ENCODE results near the gene FABP3. TPM values are rescaled to one million over a fixed set of nuclear protein-coding genes. Genes with fewer than 3 reads are reported as not detected.

FABP3 gene
- total RNA-seq, 1 experiment from 2014 or later = not detected

GRCh38 chr1:31380181-31380580, 7.3 kb upstream of the FABP3 start:
- H3K4me1 ChIP-seq (ENCODE audit: low read length) = peaks cover 6% of the 10 kb centered on the region
- H3K9ac ChIP-seq (ENCODE audit: low read length) = no peak overlapping the region
- no peaks in the 10 kb centered on the region for H3K9me2 ChIP-seq (replicated peaks; ENCODE audit: insufficient read depth, low read length)
- no peak overlapping the region for H3K27ac ChIP-seq (ENCODE audit: low read length)
- no peak for DNase-seq
- H3K4me2 ChIP-seq (ENCODE audit: low read depth, low read length, poor library complexity, severe bottlenecking) = no peak overlapping the region
- H3K79me2 ChIP-seq (ENCODE audit: low read length) = no peaks in the 10 kb centered on the region
- H3K4me3 ChIP-seq (ENCODE audit: low read length) = no peak overlapping the region
- no peak overlapping the region for H2AFZ ChIP-seq (ENCODE audit: low read length)
- H3K9me3 ChIP-seq (ENCODE audit: low read length) = no peaks in the 10 kb centered on the region
- H4K20me1 ChIP-seq (ENCODE audit: insufficient read depth, low read depth, low read length) = no peaks in the 10 kb centered on the region
- H3K27me3 ChIP-seq (ENCODE audit: low read length) = no peaks in the 10 kb centered on the region
- no peaks in the 10 kb centered on the region for H3K36me3 ChIP-seq (ENCODE audit: insufficient read depth, low read length)

GRCh38 chr1:31378001-31378400, 5.1 kb upstream of the FABP3 start:
- Histone ChIP-seq H3K4me3 (ENCODE audit: low read length) (no peak overlapping the region), H4K20me1 (ENCODE audit: insufficient read depth, low read depth, low read length) (no peaks in the 10 kb centered on the region), H3K4me1 (ENCODE audit: low read length) (no peaks in the 10 kb centered on the region; the same call in 1 of the 2 replicates), H2AFZ (ENCODE audit: low read length) (no peak overlapping the region), H3K9me2 (replicated peaks; ENCODE audit: insufficient read depth, low read length) (no peaks in the 10 kb centered on the region), H3K27me3 (ENCODE audit: low read length) (no peaks in the 10 kb centered on the region), H3K9ac (ENCODE audit: low read length) (no peak overlapping the region), H3K79me2 (ENCODE audit: low read length) (no peaks in the 10 kb centered on the region), H3K9me3 (ENCODE audit: low read length) (no peaks in the 10 kb centered on the region), H3K36me3 (ENCODE audit: insufficient read depth, low read length) (no peaks in the 10 kb centered on the region), H3K4me2 (ENCODE audit: low read depth, low read length, poor library complexity, severe bottlenecking) (no peak overlapping the region), H3K27ac (ENCODE audit: low read length) (no peak overlapping the region)
- no peak for DNase-seq

GRCh38 chr1:31377364-31377863, 4.5 kb upstream of the FABP3 start:
- Histone ChIP-seq H3K27ac (ENCODE audit: low read length) (no peak overlapping the region), H3K9ac (ENCODE audit: low read length) (no peak overlapping the region), H3K9me2 (replicated peaks; ENCODE audit: insufficient read depth, low read length) (no peaks in the 10 kb centered on the region), H3K27me3 (ENCODE audit: low read length) (no peaks in the 10 kb centered on the region), H2AFZ (ENCODE audit: low read length) (no peak overlapping the region), H3K9me3 (ENCODE audit: low read length) (no peaks in the 10 kb centered on the region), H3K4me1 (ENCODE audit: low read length) (no peaks in the 10 kb centered on the region; the same call in 1 of the 2 replicates), H4K20me1 (ENCODE audit: insufficient read depth, low read depth, low read length) (no peaks in the 10 kb centered on the region), H3K79me2 (ENCODE audit: low read length) (no peaks in the 10 kb centered on the region), H3K4me3 (ENCODE audit: low read length) (no peak overlapping the region), H3K36me3 (ENCODE audit: insufficient read depth, low read length) (no peaks in the 10 kb centered on the region), H3K4me2 (ENCODE audit: low read depth, low read length, poor library complexity, severe bottlenecking) (no peak overlapping the region)
- DNase-seq = no peak

- H2AFZ ChIP-seq (ENCODE audit: low read length) = no peak overlapping the region
- H3K9ac ChIP-seq (ENCODE audit: low read length) = no peak overlapping the region
- DNase-seq = no peak
- no peak overlapping the region for H3K4me2 ChIP-seq (ENCODE audit: low read depth, low read length, poor library complexity, severe bottlenecking)
- H3K9me2 ChIP-seq (replicated peaks; ENCODE audit: insufficient read depth, low read length) = no peaks in the 10 kb centered on the region
- H4K20me1 ChIP-seq (ENCODE audit: insufficient read depth, low read depth, low read length) = no peaks in the 10 kb centered on the region
- no peaks in the 10 kb centered on the region for H3K9me3 ChIP-seq (ENCODE audit: low read length)
- no peaks in the 10 kb centered on the region; the same call in 1 of the 2 replicates for H3K4me1 ChIP-seq (ENCODE audit: low read length)
- no peaks in the 10 kb centered on the region for H3K36me3 ChIP-seq (ENCODE audit: insufficient read depth, low read length)
- no peaks in the 10 kb centered on the region for H3K27me3 ChIP-seq (ENCODE audit: low read length)
- H3K4me3 ChIP-seq (ENCODE audit: low read length) = no peak overlapping the region
- no peak overlapping the region for H3K27ac ChIP-seq (ENCODE audit: low read length)
- no peaks in the 10 kb centered on the region for H3K79me2 ChIP-seq (ENCODE audit: low read length)
Observed at GRCh38 chr1:31376375-31377134, 3.7 kb upstream of the FABP3 start.

GRCh38 chr1:31374511-31375196, 1.8 kb upstream of the FABP3 start:
- DNase-seq = no peak
- Histone ChIP-seq H3K36me3 (ENCODE audit: insufficient read depth, low read length) (no peaks in the 10 kb centered on the region), H4K20me1 (ENCODE audit: insufficient read depth, low read depth, low read length) (no peaks in the 10 kb centered on the region), H3K79me2 (ENCODE audit: low read length) (no peaks in the 10 kb centered on the region), H3K4me1 (ENCODE audit: low read length) (no peaks in the 10 kb centered on the region; the same call in 1 of the 2 replicates), H3K9ac (ENCODE audit: low read length) (no peak overlapping the region), H3K9me3 (ENCODE audit: low read length) (no peaks in the 10 kb centered on the region), H3K9me2 (replicated peaks; ENCODE audit: insufficient read depth, low read length) (no peaks in the 10 kb centered on the region), H3K4me2 (ENCODE audit: low read depth, low read length, poor library complexity, severe bottlenecking) (no peak overlapping the region), H2AFZ (ENCODE audit: low read length) (no peak overlapping the region), H3K4me3 (ENCODE audit: low read length) (no peak overlapping the region), H3K27ac (ENCODE audit: low read length) (no peak overlapping the region), H3K27me3 (ENCODE audit: low read length) (no peaks in the 10 kb centered on the region)

GRCh38 chr1:31373897-31374486, 1.1 kb upstream of the FABP3 start:
- H2AFZ ChIP-seq (ENCODE audit: low read length) = no peak overlapping the region
- no peak overlapping the region for H3K9ac ChIP-seq (ENCODE audit: low read length)

GRCh38 chr1:31372751-31373055, 173 bp downstream of the FABP3 start:
- Histone ChIP-seq H3K9me3 (ENCODE audit: low read length) (no peaks in the 10 kb centered on the region), H3K36me3 (ENCODE audit: insufficient read depth, low read length) (no peaks in the 10 kb centered on the region), H2AFZ (ENCODE audit: low read length) (no peak overlapping the region), H3K27ac (ENCODE audit: low read length) (no peak overlapping the region), H3K4me1 (ENCODE audit: low read length) (no peaks in the 10 kb centered on the region; the same call in 1 of the 2 replicates), H3K4me2 (ENCODE audit: low read depth, low read length, poor library complexity, severe bottlenecking) (no peak overlapping the region), H4K20me1 (ENCODE audit: insufficient read depth, low read depth, low read length) (no peaks in the 10 kb centered on the region), H3K79me2 (ENCODE audit: low read length) (no peaks in the 10 kb centered on the region), H3K4me3 (ENCODE audit: low read length) (no peak overlapping the region), H3K9me2 (replicated peaks; ENCODE audit: insufficient read depth, low read length) (no peaks in the 10 kb centered on the region), H3K9ac (ENCODE audit: low read length) (no peak overlapping the region), H3K27me3 (ENCODE audit: low read length) (no peaks in the 10 kb centered on the region)
- no peak for DNase-seq

More at GRCh38 chr1:31373897-31374486, 1.1 kb upstream of the FABP3 start:
- Histone ChIP-seq H4K20me1 (ENCODE audit: insufficient read depth, low read depth, low read length) (no peaks in the 10 kb centered on the region), H3K79me2 (ENCODE audit: low read length) (no peaks in the 10 kb centered on the region), H3K27me3 (ENCODE audit: low read length) (no peaks in the 10 kb centered on the region), H3K9me2 (replicated peaks; ENCODE audit: insufficient read depth, low read length) (no peaks in the 10 kb centered on the region), H3K27ac (ENCODE audit: low read length) (no peak overlapping the region), H3K9me3 (ENCODE audit: low read length) (no peaks in the 10 kb centered on the region), H3K4me3 (ENCODE audit: low read length) (no peak overlapping the region), H3K4me2 (ENCODE audit: low read depth, low read length, poor library complexity, severe bottlenecking) (no peak overlapping the region), H3K4me1 (ENCODE audit: low read length) (no peaks in the 10 kb centered on the region; the same call in 1 of the 2 replicates), H3K36me3 (ENCODE audit: insufficient read depth, low read length) (no peaks in the 10 kb centered on the region)
- DNase-seq = no peak

GRCh38 chr1:31372051-31372450, 825 bp downstream of the FABP3 start:
- H3K79me2 ChIP-seq (ENCODE audit: low read length) = no peaks in the 10 kb centered on the region
- no peak overlapping the region for H2AFZ ChIP-seq (ENCODE audit: low read length)
- no peak overlapping the region for H3K9ac ChIP-seq (ENCODE audit: low read length)
- no peak overlapping the region for H3K4me3 ChIP-seq (ENCODE audit: low read length)
- no peaks in the 10 kb centered on the region for H4K20me1 ChIP-seq (ENCODE audit: insufficient read depth, low read depth, low read length)
- DNase-seq = no peak
- H3K27me3 ChIP-seq (ENCODE audit: low read length) = no peaks in the 10 kb centered on the region
- H3K4me1 ChIP-seq (ENCODE audit: low read length) = no peaks in the 10 kb centered on the region; the same call in 1 of the 2 replicates
- no peaks in the 10 kb centered on the region for H3K9me3 ChIP-seq (ENCODE audit: low read length)
- no peak overlapping the region for H3K27ac ChIP-seq (ENCODE audit: low read length)
- H3K36me3 ChIP-seq (ENCODE audit: insufficient read depth, low read length) = no peaks in the 10 kb centered on the region
- no peak overlapping the region for H3K4me2 ChIP-seq (ENCODE audit: low read depth, low read length, poor library complexity, severe bottlenecking)
- no peaks in the 10 kb centered on the region for H3K9me2 ChIP-seq (replicated peaks; ENCODE audit: insufficient read depth, low read length)
